ENCODE results near the gene CGB2. TPM values are rescaled to one million over a fixed set of nuclear protein-coding genes. Genes with fewer than 3 reads are reported as not detected.

The CGB2 gene
- total RNA-seq, 2 donors from 2014 or later = not detected

DNA sequence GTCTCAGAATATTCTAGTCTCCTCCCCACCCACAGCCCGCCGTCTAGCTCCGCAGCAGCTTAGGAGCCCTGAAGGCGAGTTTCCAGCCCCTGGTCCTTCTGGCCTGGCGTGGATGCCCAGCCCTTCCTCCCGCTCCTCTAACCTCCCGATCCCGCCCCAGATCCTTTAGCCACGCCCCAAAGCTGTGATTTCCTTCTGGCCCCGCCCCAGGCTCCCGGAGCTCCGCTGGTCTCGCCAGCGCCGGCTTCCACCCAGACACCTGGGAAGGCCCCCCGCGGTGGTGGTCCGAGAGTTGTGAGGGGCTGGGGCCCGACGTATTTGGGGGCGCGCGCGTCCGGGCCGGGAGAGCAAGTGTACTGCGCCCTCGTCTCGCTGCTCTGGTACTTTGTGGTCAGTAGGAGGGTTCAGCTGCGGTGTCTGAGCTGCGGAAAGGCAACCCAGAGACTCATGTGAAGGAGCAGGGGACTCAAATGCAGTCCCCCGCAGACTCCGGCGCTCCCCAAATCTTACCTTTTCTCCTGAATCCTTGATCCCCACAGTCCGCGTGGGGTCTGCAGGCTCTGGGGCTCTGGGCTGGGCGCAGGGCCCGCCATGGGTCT, 26.0 kb downstream of the CGB2 start, which contains the start of gene CGB7:
CGB7 (minus strand) TSS at position 114 of the 599 bp plus-strand sequence. CDS start 2,374 bp downstream, outside the sequence.
- TF ChIP-seq, protein P1, sequence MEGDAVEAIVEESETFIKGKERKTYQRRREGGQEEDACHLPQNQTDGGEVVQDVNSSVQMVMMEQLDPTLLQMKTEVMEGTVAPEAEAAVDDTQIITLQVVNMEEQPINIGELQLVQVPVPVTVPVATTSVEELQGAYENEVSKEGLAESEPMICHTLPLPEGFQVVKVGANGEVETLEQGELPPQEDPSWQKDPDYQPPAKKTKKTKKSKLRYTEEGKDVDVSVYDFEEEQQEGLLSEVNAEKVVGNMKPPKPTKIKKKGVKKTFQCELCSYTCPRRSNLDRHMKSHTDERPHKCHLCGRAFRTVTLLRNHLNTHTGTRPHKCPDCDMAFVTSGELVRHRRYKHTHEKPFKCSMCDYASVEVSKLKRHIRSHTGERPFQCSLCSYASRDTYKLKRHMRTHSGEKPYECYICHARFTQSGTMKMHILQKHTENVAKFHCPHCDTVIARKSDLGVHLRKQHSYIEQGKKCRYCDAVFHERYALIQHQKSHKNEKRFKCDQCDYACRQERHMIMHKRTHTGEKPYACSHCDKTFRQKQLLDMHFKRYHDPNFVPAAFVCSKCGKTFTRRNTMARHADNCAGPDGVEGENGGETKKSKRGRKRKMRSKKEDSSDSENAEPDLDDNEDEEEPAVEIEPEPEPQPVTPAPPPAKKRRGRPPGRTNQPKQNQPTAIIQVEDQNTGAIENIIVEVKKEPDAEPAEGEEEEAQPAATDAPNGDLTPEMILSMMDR (IDR thresholded peaks at IDR 0.05) = no peak
- Histone ChIP-seq H3K27me3 (no peaks in the 10 kb centered on the region), H3K27ac (peak within 1 kb of the TSS in 1 of 2 donors; percentile 35), H3K4me1 (peaks cover 0 to 19% of the 10 kb centered on the region in 2 donors), H3K36me3 (no peaks in the 10 kb centered on the region), H3K4me3 (peak within 1 kb of the TSS; percentile 38 to 51), H3K9me3 (no peaks in the 10 kb centered on the region)
- DNase-seq (ENCODE audit: low spot score) = peak; percentile 63

DNA sequence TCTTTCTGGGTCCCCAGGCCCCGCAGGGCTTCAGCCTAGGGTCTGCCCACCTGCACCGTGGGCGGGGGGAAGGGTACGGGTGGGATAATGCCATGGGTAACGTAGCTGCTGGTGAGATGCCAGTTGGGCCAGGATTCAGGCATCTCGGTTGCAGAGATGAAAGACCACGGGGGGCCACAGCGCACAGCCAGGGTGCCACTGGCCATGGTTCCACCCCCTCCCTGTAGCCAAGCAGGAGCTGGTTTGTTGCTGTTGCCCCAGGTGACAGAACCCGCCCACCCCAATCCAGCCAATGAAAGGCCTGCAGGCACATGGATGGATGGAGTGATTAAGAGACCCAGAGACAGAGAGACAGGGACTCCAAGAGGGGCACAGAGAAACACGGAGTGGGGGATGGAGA, 26.9 kb downstream of the CGB2 start:
- Histone ChIP-seq H3K27me3 (no peaks in the 10 kb centered on the region), H3K9me3 (no peaks in the 10 kb centered on the region), H3K36me3 (no peaks in the 10 kb centered on the region), H3K27ac (no peak overlapping the region), H3K4me3 (no peak overlapping the region), H3K4me1 (peaks cover 0 to 19% of the 10 kb centered on the region in 2 donors)
- no peak for DNase-seq (ENCODE audit: low spot score)
- TF ChIP-seq, protein P1 (IDR thresholded peaks at IDR 0.05) = no peak

DNA sequence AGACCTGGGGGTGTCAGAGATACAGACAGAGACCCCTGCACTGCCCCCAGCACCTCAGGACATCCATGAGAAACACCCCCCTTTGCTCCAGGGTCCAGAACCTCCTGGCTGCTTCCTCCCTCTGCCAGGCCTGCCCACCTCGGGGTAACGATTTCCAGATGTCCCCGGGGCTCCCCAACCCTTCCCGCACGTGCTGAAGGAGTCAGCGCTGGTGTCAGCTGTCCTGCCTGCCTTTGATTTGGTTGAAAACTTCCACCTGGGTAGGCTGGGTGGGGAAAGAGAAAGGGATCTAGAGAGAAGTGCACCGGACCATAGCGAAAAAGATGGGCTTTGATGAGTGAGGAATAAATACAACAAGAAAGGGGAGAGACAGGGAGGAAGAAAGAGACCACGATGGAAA, 27.4 kb downstream of the CGB2 start:
- no peak overlapping the region for H3K4me3 ChIP-seq
- DNase-seq (ENCODE audit: low spot score) = no peak
- no peaks in the 10 kb centered on the region for H3K9me3 ChIP-seq
- peaks cover 0 to 19% of the 10 kb centered on the region in 2 donors for H3K4me1 ChIP-seq
- TF ChIP-seq, protein P1 (IDR thresholded peaks at IDR 0.05) = no peak
- no peaks in the 10 kb centered on the region for H3K36me3 ChIP-seq
- no peaks in the 10 kb centered on the region for H3K27me3 ChIP-seq
- no peak overlapping the region for H3K27ac ChIP-seq

DNA sequence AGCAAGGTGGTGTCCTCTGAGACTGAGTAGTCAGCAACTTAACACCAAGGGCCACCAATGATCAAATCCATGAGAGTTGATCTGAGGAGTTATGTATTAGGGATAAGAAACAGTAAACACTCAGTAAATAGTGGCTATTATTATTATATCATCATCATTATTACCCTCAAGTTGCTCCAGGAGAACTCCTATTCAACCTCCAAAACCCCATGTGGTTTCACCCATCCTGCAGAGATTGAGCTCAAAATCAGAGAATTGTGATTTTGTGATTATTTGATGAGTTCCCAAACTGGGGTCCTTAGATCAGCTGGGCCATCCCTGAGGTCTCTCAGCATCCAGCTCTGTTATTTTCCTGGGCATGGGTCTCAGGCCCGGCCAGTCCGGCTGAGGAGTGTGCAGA, 29.3 kb downstream of the CGB2 start:
- TF ChIP-seq, protein P1 (IDR thresholded peaks at IDR 0.05) = no peak
- no peaks in the 10 kb centered on the region for H3K36me3 ChIP-seq
- DNase-seq (ENCODE audit: low spot score) = no peak
- no peaks in the 10 kb centered on the region for H3K9me3 ChIP-seq
- H3K27me3 ChIP-seq = no peaks in the 10 kb centered on the region
- no peak overlapping the region for H3K27ac ChIP-seq
- H3K4me1 ChIP-seq = peaks cover 0 to 36% of the 10 kb centered on the region in 2 donors
- H3K4me3 ChIP-seq = no peak overlapping the region

DNA sequence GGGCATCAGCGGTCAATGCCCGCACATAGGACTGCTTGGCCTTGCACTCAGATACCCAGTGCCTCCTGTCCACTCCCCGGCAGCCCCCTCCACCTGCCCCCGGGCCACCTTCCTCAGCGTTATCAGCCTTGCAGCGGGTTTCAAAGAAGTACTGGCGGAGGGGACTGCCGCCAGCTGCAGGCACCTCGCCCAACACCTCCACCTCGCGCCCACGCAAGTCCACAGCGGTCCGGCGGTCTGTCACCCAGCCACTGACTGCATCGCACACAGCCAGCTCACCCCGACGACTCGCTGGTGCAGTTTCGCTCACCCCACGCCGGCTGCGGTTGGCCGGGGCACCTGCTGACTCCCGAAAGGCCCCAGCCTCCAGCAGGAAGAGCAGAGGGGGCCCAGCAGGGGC, 29.8 kb downstream of the CGB2 start:
- TF ChIP-seq, protein P1 (IDR thresholded peaks at IDR 0.05) = no peak
- H3K4me1 ChIP-seq = peaks cover 0 to 38% of the 10 kb centered on the region in 2 donors
- no peaks in the 10 kb centered on the region for H3K36me3 ChIP-seq
- DNase-seq (ENCODE audit: low spot score) = no peak
- no peak overlapping the region for H3K27ac ChIP-seq
- H3K4me3 ChIP-seq = no peak overlapping the region
- H3K9me3 ChIP-seq = no peaks in the 10 kb centered on the region
- no peaks in the 10 kb centered on the region for H3K27me3 ChIP-seq

Measured in right atrium auricular region (tissue), 2 donors.